Activated naive CD4-positive, alpha-beta T cell treated with anti-CD3 and anti-CD28 coated beads, Interleukin-2, amount 10 ng/mL, durations not matched to agents 5 hours and 36 hours (primary cell): ENCODE data around the gene TMEM250. TPM values are rescaled to one million over a fixed set of nuclear protein-coding genes. Genes with fewer than 3 reads are reported as not detected.

Source experiments
- total RNA-seq, 2 experiments: library from RNA; stranded (reverse); gene quantifications; one replicate each; pipeline ENCODE4 v1.2.3, GENCODE V29; 2021

The TMEM250 gene
- total RNA-seq, result 10 to 100 TPM; 51.2 to 52.6 TPM

GRCh38 chr9:136118320-136119060 lies at the start of gene TMEM250:
TSS of gene TMEM250 (minus strand) at chr9:136118875. CDS start at chr9:136116900, 1,975 bp downstream.

GRCh38 chr9:136095070-136096058 lies 23.3 kb downstream of the TMEM250 start, which contains the start of gene NACC2:
TSS of gene NACC2 (minus strand) at chr9:136095289. CDS start at chr9:136050521, 44,768 bp downstream.

Other genes with a start within 250 kb of the TMEM250 start
- 10 to 100 TPM; 22.2 to 23.8 TPM for gene CAMSAP1, start 211.3 kb downstream of the TMEM250 start, total RNA-seq
- gene UBAC1, start 157.5 kb downstream of the TMEM250 start, total RNA-seq, result 10 to 100 TPM; 24.3 to 28.5 TPM
- 1 to 10 TPM; 8.3 to 8.7 TPM for gene NACC2, start 23.6 kb downstream of the TMEM250 start, total RNA-seq
- gene LHX3, start 86.3 kb upstream of the TMEM250 start, total RNA-seq, result not detected
- 10 to 100 TPM; 11.3 to 12.5 TPM for gene QSOX2, start 126.9 kb upstream of the TMEM250 start, total RNA-seq
- gene CCDC187, start 185.2 kb upstream of the TMEM250 start, total RNA-seq, result under 1 TPM in 1 of 2 experiments, not detected in 1; 0.08 TPM
- gene GPSM1, start 208.7 kb upstream of the TMEM250 start, total RNA-seq, result 1 to 10 TPM; 7.0 to 7.3 TPM
- 10 to 100 TPM; 16.8 TPM for gene DNLZ, start 244.9 kb upstream of the TMEM250 start, total RNA-seq